ENCODE results near the gene CCDC91.

DNA sequence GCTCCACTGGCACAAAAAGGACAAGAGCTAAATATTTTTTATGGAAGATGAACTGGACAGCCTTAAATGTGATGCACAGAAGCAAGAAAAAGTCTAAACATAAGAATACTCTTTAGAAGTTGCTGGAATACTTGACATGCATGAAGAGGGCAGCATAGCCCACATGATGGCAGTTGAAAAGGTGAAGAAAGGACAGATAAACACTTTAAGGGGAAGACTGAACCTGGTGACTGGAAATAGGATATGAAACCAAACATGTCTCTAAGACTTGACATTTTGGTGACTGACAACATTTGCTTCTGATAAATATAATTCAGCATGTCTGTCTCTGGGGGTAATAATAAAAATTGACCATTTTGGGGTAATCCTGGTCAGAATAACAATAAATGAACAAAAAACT, 273.1 kb downstream of the CCDC91 start:
- TF ChIP-seq, protein P1, sequence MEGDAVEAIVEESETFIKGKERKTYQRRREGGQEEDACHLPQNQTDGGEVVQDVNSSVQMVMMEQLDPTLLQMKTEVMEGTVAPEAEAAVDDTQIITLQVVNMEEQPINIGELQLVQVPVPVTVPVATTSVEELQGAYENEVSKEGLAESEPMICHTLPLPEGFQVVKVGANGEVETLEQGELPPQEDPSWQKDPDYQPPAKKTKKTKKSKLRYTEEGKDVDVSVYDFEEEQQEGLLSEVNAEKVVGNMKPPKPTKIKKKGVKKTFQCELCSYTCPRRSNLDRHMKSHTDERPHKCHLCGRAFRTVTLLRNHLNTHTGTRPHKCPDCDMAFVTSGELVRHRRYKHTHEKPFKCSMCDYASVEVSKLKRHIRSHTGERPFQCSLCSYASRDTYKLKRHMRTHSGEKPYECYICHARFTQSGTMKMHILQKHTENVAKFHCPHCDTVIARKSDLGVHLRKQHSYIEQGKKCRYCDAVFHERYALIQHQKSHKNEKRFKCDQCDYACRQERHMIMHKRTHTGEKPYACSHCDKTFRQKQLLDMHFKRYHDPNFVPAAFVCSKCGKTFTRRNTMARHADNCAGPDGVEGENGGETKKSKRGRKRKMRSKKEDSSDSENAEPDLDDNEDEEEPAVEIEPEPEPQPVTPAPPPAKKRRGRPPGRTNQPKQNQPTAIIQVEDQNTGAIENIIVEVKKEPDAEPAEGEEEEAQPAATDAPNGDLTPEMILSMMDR (IDR thresholded peaks at IDR 0.05), result no peak
- TF ChIP-seq CHD2 (IDR thresholded peaks at IDR 0.05; ENCODE audit: low read length, partially characterized antibody) (no peak), JUNB (IDR thresholded peaks at IDR 0.05) (no peak), CEBPB (IDR thresholded peaks at IDR 0.05) (no peak), POLR2A (IDR thresholded peaks at IDR 0.05; ENCODE audit: low read length) (no peak), RCOR1 (IDR thresholded peaks at IDR 0.05; ENCODE audit: low read depth, low read length) (no peak), JUN (IDR thresholded peaks at IDR 0.05) (no peak), HDAC2 (IDR thresholded peaks at IDR 0.05) (no peak), FOSL2 (IDR thresholded peaks at IDR 0.05) (no peak), FOSL2 (CRISPR knock-in tag; IDR thresholded peaks at IDR 0.05) (no peak)

Data from A549 (cell line).